ACHN (cell line): ENCODE measurements around the gene RAB3C.
"Not testable (repeated sequence)": the region's sequence is repeated elsewhere in the genome, so short reads cannot be mapped to it uniquely, and the experiment has no call there.

ENCODE experiments used
- DNase-seq: peaks from one replicate; pipeline ENCODE4 v3.0.0-alpha.2; 2015
- in situ Hi-C: cut with HindIII; loops from 2 replicates; pipeline ENCODE4 v1.10.0; 2017; ENCODE audit warnings: low sequenced_read_pairs, low pct_ligation_motif_present, low pct_unique_long_range_greater_than_20kb

Gene RAB3C

GRCh38 chr5:58666598-58667581 is 84.0 kb downstream of the RAB3C start:
- in situ Hi-C loops = no loop called here
- no peak for DNase-seq

- no peak for DNase-seq
These were observed 87.7 kb downstream of the RAB3C start for GRCh38 chr5:58670582-58670981.

GRCh38 chr5:58671155-58671554 is 88.3 kb downstream of the RAB3C start:
- in situ Hi-C loops = no loop called here
- no peak for DNase-seq

More at GRCh38 chr5:58670582-58670981, 87.7 kb downstream of the RAB3C start:
- in situ Hi-C loops = no loop called here

- in situ Hi-C loops = no loop called here
- DNase-seq = no peak
These were observed 89.6 kb downstream of the RAB3C start for GRCh38 chr5:58672521-58672920.

GRCh38 chr5:58674070-58674469 is 91.2 kb downstream of the RAB3C start:
- in situ Hi-C loops = no loop called here
- no peak for DNase-seq

GRCh38 chr5:58674711-58675110 is 91.8 kb downstream of the RAB3C start:
- in situ Hi-C loops = no loop called here
- DNase-seq = no peak

- in situ Hi-C loops = no loop called here
- DNase-seq = no peak
These were observed 92.5 kb downstream of the RAB3C start for GRCh38 chr5:58675341-58675740.

- in situ Hi-C loops = no loop called here
- DNase-seq = no peak
These were observed 94.8 kb downstream of the RAB3C start for GRCh38 chr5:58677650-58678049.

- no peak for DNase-seq
- in situ Hi-C loops = no loop called here
These were observed 97.6 kb downstream of the RAB3C start for GRCh38 chr5:58680503-58680902.

- no peak for DNase-seq
- in situ Hi-C loops = no loop called here
These were observed 99.1 kb downstream of the RAB3C start for GRCh38 chr5:58681943-58682342.

- in situ Hi-C loops = no loop called here
- DNase-seq = no peak
These were observed 100.7 kb downstream of the RAB3C start for GRCh38 chr5:58683567-58683966.

- no peak for DNase-seq
These were observed 104.2 kb downstream of the RAB3C start for GRCh38 chr5:58687079-58687478.

GRCh38 chr5:58687595-58687994 is 104.7 kb downstream of the RAB3C start:
- in situ Hi-C loops = no loop called here
- DNase-seq = no peak

More at GRCh38 chr5:58687079-58687478, 104.2 kb downstream of the RAB3C start:
- in situ Hi-C loops = no loop called here

- in situ Hi-C loops, DNase-seq: not testable (repeated sequence)
These were observed 116.3 kb downstream of the RAB3C start for GRCh38 chr5:58699088-58699761.

- DNase-seq = no peak
- in situ Hi-C loops = no loop called here
These were observed 116.9 kb downstream of the RAB3C start for GRCh38 chr5:58699762-58700118.

- in situ Hi-C loops = no loop called here
- DNase-seq = no peak
These were observed 121.2 kb downstream of the RAB3C start for GRCh38 chr5:58703925-58704555.

GRCh38 chr5:58706736-58707135 is 123.9 kb downstream of the RAB3C start:
- in situ Hi-C loops = no loop called here
- no peak for DNase-seq

GRCh38 chr5:58708456-58708855 is 125.6 kb downstream of the RAB3C start:
- no peak for DNase-seq
- in situ Hi-C loops = no loop called here

GRCh38 chr5:58710425-58710824 is 127.5 kb downstream of the RAB3C start:
- in situ Hi-C loops, DNase-seq: not testable (repeated sequence)
